GM21515 (cell line): ENCODE measurements around the gene DRG2.

ENCODE experiments used
- ATAC-seq: cut with Tn5 transposase; IDR thresholded peaks from one replicate; pipeline ENCODE4 v1.9.1; 2021; ENCODE audit not compliant: unreplicated experiment

DRG2 gene

DNA sequence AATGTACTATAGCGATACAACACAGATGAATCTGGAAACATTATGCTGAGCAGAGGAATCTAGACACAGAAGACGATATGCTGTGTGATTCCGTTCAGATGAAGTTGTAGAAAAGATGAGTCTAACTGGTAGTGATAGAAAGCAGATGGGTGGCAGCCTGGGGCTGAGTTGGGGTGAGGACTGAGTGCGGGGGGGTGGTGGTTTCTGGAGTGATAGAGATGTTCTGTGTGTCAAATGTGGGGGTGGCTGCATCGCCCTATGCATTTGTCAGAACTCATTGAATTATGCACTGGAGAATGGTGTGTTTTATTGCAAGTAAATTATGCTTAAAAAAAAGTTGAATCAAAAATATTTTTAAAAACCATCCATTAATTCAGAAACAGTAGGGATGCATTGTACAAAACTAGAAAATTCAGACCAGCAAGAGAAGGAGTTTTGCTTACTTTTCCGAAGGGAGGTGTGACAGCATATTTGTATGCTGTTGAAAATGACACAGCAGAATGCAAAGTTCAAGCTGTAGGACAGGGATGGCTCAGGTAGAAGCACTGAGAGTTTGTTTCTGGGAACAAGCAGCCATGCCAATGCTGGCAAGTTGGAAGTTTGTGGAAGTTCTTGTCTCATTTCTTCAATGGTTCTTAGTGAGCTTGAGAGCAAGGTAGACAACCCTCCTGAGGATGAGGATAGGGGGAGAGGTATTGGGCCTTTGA is 13.0 kb upstream of the DRG2 start:
- no peak for ATAC-seq

DNA sequence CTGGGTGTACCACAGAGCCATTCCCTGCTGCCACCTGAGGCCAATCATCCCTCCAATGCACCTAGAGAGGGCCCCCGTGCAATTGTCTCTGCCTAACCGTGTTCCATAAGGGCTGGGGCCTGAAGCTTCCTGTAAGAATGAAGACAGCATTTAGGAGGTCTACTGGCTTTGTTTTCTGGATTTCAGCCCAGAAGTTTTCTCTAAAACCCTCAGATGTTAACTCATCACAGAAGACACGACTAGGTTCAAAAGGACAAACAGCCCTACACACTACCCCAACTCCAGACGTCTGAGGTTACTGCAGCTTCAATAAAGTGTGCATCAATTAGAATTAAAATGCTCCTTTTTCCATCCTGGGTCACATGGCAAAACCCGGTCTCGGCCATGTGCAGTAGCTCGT is 10.8 kb upstream of the DRG2 start:
- no peak for ATAC-seq

DNA sequence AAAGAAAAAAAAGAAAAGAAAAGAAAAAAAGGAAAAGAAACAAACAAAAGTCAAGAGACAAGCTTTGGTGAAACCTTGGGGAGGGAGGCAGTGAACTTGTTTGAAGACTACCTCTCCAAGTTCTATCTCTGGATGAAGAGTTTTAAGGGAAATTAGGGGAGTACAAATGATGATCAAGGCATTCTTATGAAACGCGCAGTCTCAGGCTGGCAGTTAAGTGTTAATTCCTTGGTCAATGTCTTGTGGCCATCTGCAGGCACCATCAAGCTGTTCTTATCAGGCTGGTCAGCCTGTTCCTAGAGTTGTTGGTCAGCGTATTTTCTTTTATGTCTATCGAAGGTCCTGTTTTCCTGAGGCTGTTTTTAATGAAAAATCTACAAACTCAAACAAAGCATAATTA is 8.2 kb upstream of the DRG2 start:
- ATAC-seq: no peak

DNA sequence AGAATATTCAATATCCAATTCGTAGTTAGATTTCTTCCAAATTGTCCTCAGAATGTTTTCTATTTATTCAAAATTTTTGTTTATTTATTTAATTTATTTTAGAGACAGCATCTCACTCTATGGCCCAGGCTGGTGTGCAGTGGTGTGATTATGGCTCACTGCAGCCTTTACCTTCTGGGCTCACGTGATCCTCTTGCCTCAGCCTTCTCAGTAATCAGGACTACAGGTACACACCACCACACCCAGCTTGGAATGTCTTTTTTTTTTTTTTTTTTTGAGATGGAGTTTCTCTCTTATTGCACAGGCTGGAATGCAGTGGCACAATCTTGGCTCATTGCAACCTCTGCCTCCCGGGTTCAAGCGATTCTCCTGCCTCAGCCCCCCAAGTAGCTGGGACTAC is 3.5 kb upstream of the DRG2 start:
- no peak for ATAC-seq

DNA sequence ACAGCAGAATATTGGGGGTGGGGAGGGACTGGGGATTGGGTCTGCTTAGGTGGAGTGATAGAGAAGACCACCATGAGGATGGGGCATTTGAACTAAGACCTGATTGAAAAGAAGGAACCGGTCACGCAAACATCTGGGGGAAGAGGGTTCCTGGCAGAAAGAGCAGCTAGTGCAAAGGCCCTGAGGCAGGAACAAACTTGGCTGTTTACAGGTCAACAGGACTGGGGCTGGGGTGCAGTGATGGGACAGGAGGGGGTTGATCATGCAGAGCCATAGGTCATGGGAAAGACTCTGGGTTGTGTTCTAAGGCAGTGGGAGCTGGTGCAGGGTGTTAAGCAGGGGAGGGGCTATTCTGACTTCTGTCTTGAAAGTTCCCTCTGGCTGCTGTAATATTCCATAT is 1.9 kb downstream of the DRG2 start:
- ATAC-seq: no peak

DNA sequence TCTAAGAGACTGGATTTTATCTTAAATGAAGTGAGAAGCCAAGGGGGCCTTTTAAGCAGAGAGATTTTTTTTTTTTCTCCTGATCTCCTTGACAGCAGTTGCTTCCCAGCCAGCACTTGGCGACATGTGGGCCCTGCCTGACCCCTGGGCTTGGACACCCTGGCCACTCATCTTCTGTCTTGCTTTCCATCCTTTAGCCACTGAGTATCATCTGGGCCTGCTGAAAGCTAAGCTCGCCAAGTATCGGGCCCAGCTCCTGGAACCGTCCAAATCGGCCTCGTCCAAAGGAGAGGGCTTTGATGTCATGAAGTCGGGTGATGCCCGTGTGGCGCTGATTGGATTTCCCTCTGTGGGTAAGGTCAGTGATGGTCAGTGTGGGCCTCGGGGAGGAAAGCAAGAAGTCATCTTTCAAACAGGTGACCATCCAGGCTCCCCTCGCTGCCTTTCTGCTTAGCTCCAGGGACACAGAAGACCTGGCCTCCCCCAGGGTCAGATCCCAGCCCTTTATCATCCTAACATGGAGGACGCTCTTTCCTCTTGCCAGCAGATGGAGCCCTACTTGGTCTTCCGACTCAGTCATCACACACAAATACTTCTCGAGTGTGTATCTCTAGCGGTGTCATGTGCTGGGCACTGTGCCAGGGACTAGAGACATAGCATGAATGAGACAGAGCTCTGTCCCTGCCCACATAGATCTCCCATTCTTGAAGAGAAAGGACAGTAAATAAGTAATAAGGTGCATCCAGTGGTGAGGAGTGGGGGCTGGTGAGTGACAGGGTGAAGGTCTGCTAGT is 6.1 kb downstream of the DRG2 start:
- ATAC-seq: no peak

DNA sequence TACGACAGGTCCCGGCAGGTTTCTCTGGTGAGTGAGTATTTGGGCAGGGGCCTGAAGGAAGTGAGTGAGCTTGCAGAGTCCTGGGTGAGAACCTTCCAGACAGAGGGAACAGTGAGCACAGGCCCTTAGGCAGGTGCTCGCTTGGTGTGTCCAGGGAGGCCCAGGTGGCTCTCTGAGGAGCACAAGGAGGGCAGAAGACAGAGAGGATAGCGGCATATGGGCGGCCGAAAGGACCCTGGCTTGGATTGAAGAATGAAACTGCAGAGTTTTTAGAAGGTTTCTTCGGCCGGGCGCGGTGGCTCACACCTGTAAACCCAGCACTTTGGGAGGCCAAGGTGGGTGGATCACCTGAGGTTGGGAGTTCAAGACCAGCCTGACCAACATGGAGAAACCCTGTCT is 6.7 kb downstream of the DRG2 start:
- no peak for ATAC-seq

DNA sequence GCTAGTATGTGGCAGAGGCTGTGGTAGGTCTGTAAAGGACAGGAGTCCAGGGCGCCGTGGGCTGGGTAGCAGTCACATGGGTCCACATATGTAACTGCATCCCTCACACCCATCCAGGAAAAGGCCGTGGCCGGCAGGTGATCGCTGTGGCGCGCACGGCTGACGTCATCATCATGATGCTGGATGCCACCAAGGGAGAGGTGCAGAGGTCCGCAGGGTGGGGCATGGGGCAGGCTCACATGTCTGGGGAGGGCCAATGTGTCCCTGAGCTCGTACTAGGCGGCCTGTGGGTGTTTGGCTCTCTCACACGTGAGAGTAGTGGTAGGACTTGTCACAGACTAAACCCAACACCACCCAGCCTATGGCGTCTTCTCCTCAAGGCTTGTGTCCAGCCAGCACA is 11.8 kb downstream of the DRG2 start:
- ATAC-seq: no peak

DNA sequence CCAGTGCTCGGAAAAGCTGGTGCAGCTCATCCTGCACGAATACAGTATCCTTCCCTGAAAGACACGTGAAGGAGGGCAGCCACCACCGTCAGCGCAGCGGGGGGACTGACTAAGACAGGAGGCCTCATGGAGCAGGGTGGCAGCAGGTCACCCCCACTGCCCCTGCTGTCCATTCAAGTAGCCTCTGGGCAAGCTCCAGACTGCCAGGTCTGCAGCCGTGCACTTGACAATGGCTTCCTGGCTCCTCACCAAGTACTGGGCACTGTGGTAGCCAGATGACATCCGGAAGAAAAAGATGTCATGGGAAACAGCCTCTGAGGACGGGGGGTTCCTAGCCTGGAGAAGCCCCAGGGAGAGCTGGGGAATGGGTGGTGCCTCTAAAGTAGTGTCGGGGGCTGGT is 12.9 kb downstream of the DRG2 start:
- ATAC-seq: no peak

DNA sequence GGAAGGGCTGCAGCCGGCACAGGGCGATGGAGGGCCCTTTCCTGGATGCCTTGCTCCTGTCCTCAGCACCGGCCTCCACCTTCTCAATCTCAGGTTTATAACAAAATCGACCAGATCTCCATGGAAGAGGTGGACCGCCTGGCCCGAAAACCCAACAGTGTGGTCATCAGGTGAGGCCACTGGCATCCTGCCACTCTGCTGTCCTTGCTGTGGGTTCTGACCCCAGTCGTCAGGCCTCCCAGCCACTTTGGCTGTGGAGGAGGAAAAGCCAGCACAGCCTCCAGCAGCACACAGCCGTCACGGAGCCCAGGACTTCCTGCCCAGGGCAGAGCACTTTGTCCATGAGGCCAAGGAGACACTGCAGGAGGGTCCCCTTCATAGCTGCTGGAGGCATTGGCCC is 14.1 kb downstream of the DRG2 start:
- ATAC-seq: no peak

DNA sequence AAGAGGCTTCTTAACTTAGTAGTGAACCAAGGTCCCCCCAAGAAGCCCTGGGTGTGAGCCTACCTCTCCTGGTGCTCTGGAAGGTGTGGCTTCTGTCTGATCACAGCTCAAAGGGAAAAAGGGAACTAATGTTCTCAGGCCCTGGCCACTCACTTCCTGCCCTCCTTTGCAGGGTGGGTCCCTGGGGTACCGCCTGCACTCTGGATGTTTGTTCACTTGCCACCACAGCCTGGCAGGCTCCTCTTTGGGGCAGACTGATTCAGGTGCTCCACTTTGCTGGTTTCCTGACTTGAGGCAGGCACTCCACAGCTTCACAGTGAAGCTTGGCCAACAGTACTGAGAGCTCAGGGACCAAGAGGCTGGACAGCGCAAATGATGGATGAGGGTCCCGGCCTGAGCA is 14.9 kb downstream of the DRG2 start:
- no peak for ATAC-seq

DNA sequence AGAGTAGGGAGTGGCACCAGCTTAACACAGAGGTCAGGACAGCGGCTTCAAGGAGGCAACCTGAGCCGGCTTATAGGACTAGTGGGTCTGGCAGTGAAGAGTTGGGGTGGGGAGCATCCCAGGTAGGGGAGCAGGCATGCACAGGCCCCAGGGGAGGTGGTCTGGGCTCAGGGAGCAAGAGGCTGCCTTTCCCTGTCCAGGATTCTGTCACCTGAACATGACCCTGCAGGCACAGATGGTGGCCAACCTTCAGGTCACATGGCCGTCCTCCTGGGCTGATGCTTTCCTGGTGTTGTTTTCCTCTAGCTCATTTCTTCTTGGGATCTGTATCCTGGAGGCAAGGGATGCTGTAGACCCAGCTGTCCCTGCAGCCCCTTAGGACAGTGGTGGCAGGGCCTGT is 17.3 kb downstream of the DRG2 start:
- ATAC-seq: no peak

DNA sequence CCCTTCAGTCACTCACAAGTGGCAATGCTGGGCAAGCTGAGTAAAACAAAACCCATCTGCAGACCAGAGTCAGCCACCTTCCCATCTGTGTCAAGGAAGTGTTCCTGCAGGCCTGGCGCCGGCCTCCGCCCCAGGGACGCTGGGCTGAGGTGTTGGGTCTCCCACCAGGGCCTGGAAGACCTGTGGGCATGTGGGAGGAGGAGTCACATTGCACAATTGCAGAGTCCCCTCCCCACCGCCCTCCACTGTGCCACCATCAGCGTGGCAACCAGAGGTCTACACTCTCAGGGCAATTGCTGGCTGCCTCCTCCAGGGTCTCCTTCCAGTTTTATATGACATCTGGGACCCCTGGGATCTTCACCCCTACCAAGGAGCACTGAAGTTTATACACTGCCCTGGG is 17.8 kb downstream of the DRG2 start:
- ATAC-seq: no peak

DNA sequence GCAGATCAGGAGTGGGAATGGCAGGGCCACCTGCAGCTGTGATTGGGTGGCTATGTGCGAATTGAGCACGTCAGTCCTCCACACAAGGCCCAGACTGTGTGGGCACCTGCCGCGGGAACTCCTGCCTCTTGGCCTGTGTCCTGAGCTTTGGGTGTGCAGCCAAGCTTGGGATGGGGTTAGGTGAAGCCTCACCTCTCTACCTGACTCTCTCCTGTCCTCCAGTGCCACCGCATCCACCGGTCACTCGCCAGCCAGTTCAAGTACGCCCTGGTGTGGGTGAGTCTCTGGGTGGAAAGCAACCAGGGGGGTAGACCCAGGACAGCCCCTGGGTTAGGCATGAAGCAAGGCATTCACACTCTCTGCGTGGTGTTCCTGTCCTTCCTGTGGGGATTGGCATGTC is 18.5 kb downstream of the DRG2 start:
- no peak for ATAC-seq

DNA sequence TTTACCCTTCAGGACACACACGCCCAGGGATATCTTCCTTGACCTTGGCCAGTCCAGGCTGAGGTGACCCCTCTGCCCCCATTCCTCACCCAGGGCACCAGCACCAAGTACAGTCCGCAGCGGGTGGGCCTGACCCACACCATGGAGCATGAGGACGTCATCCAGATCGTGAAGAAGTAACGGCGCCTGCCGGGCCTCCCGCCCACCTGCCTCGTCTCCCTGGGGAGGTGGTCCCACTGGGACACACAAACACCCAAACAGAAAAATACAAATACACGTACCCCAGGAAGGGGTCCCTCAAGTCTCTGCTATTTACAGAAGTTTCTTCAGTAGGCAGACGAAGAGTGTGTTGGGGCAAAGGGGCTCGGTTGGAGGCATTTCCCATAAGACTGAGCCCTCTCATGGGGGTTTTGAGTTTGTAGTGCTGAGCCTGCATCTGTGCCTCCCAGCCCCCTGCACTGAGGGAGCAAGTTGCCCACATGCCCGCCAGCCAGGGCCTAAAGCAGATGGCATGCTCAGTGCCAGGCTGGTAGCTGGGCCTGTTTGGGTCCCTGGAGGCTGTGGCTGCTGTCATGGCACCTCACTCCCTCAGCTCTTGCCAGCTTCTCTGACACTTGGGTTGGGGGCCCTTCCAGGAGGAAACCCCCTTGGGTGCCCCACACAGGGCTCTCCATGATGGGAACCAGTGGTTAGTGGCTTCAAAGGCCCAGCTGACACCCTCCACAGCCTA is 19.5 kb downstream of the DRG2 start:
- no peak for ATAC-seq

DNA sequence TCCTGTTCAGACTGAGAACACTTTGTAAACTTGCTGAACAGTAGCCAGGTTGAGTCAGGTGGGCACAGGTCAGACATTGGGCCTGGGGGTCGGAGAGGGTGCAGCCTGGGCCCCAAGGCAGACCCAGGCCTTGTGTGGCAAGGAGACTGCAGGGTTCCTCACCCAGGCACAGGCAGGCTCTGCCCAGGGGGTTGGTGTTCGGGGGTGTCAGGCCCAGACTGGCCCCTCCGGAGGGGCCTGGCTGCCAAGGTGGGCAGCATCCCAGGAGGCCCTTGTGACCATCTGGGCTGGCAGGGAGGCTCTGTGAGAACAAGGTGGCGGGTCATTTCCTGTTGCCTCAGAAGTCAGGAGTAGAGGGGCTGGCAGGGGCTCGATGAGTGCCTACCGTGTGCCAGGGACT is 20.2 kb downstream of the DRG2 start:
- ATAC-seq: no peak

DNA sequence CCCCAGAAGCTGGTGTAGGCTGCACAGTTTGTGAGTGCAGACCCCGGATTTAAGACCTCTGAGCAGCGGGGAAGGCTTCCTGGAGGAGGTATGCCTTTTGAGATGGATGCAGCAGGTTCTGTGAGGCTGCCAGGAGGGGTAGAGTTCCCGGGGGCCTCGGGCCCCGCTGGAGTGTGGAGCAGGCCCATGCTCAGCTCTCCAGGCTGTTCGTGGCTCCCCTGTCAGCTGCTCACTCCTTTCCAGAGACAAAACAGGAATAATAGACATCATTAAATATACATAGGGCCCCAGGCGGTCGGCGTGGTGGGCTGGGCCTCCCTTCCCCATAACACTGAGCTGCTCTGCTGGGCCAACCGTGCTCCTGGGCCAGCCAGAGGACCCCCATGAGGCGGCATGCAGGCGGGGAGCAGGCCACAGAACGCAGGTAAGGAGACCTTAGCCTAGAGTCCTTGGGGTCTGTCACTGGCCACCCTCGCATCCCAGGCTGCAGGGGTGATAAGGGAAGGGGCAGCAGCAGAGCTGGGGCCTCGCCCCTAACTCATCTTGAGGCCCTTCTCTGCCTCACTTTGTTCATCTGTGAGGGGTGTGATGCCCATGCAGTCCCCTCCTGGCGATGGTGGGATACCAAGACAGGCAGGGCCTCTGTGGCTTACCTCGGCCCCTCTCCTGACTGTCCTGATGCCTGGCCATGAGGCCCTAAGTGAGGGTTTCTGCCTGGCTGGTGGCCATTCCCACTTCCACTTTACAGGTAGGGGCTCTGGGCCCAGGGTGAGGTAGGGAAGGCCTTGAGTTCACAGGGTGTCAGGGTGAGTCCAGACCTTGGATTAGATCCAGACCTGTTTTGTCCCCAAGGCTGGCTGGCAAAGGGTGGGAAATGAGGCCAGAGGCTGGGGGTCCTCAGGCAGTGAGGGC is 20.9 kb downstream of the DRG2 start, which contains the start of gene MYO15A:
Gene MYO15A (plus strand): TSS at position 356 of the 912 bp plus-strand sequence. CDS start 10,045 bp downstream, outside the sequence.
- ATAC-seq: no peak

DNA sequence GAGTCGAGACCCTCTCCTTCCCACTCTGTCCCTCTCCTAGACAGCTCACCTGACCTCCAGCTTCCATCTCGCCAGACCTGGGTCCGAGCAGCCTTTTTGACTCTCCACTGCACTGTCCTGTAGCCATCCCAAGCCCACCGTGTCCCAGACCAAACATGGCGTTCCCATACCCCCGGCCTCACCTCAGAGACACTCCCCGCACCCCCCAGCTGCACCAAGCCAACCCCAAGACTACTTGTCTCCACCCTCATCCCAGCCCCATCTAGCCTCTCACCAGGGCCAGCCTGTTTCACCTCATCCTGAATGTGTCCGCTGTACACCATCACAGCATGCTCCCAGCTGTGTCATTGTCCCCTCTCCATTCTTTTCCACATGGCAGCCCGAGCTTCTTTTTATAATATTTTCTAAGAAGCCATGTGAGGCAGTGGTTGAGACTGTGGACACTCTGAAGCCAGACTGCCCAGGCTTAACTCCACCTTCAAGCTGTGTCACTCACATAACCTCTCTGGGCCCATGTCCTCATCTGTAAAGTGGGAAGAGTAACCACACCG is 22.3 kb downstream of the DRG2 start:
- ATAC-seq: no peak

DNA sequence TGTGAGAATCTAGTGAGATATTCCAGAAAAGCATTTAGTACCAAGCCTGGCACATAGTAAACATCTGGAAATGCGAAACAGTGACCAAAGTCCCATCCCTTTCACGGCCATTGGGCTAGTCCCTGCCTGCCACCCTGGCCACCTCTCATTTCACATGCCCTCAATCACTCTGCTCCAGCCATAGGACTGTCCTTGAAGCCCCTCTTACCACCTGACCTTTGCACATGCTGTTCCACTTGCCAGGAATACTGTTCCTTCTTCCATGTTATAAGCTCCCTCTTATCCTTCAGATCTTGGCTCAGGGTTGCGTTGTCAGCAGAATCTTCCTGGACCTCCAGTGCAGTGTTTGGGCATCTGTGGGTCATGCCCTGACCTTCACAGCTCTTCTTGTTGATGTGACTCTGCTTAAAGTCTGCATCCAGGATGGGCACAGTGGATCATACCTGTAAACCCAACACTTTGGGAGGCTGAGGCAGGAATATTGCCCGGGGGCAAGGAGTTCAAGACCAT is 22.9 kb downstream of the DRG2 start:
- no peak for ATAC-seq

DNA sequence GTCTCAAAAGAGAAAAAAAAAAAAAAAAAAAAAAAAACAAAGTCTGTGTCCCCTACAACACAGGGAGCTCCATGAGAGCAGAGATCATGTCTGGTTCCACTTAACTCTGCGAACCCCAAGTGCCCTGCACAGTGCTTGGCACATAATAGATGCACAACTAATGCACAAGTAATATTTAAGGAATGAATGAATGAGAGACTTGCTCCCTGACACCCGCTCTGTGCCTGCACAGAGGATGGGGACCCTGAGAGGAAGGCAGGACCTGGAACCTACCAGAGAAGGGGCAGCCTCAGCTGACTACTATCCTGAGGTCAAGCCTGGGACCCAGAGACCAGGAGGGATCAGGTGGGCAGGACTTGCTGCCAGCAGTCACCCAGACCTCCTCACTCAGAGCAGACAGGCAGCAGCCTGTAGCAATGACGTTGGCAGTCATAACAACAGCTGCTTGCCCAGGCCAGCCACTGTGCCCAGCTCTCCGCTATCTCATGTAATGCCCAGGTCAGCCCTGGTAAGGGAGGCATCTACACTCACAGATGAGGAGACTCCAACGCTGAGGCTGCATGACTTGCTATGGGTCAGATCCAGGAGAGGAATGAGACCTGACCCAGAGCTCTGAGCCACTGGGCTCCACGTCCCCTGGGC is 23.7 kb downstream of the DRG2 start:
- no peak for ATAC-seq
